Fibroblast of skin of right biceps (primary cell): ENCODE data around the gene RNF214.

Experiments used
- DNase-seq: peaks from one replicate; pipeline ENCODE4 v3.0.0-alpha.2; 2013

RNF214 gene

GRCh38 chr11:117287668-117288067, 55.2 kb downstream of the RNF214 start:
- no peak for DNase-seq

- DNase-seq, result no peak
Observed at GRCh38 chr11:117289795-117290194, 57.3 kb downstream of the RNF214 start.

- no peak for DNase-seq
Observed at GRCh38 chr11:117290809-117291396, 58.4 kb downstream of the RNF214 start, which contains the start of gene BACE1-AS. BACE1-AS (plus strand) TSS chr11:117291346.

GRCh38 chr11:117292616-117293015, 60.1 kb downstream of the RNF214 start:
- no peak for DNase-seq

GRCh38 chr11:117295438-117296137, 63.1 kb downstream of the RNF214 start:
- no peak for DNase-seq

- no peak for DNase-seq
Observed at GRCh38 chr11:117296881-117297280, 64.4 kb downstream of the RNF214 start.

- no peak for DNase-seq
Observed at GRCh38 chr11:117298195-117298594, 65.7 kb downstream of the RNF214 start.

GRCh38 chr11:117299351-117300282, 67.1 kb downstream of the RNF214 start:
- no peak for DNase-seq

- peak; percentile 44 for DNase-seq
Observed at GRCh38 chr11:117300283-117300663, 67.8 kb downstream of the RNF214 start.

GRCh38 chr11:117300773-117301172, 68.3 kb downstream of the RNF214 start:
- DNase-seq, result no peak

GRCh38 chr11:117302228-117302627, 69.8 kb downstream of the RNF214 start:
- no peak for DNase-seq

GRCh38 chr11:117303101-117303500, 70.6 kb downstream of the RNF214 start:
- DNase-seq, result no peak

- DNase-seq, result no peak
Observed at GRCh38 chr11:117303646-117304315, 71.3 kb downstream of the RNF214 start.

- DNase-seq, result no peak
Observed at GRCh38 chr11:117305145-117305544, 72.7 kb downstream of the RNF214 start.

GRCh38 chr11:117309310-117309709, 76.8 kb downstream of the RNF214 start:
- DNase-seq, result no peak

GRCh38 chr11:117313091-117313490, 80.6 kb downstream of the RNF214 start:
- no peak for DNase-seq

GRCh38 chr11:117313828-117314768, 81.6 kb downstream of the RNF214 start:
- DNase-seq, result no peak

GRCh38 chr11:117314840-117315239, 82.4 kb downstream of the RNF214 start:
- DNase-seq, result no peak

GRCh38 chr11:117315285-117316196, 83.1 kb downstream of the RNF214 start:
- no peak for DNase-seq

- DNase-seq, result peak; percentile 89
Observed at GRCh38 chr11:117316197-117316961, 83.9 kb downstream of the RNF214 start, which contains the start of gene BACE1. BACE1 (minus strand) TSS chr11:117316256; CDS start chr11:117315795, 461 bp downstream.
